ENCODE data around the gene UBE2L6. TPM values are rescaled to one million over a fixed set of nuclear protein-coding genes. Genes with fewer than 3 reads are reported as not detected.

Gene UBE2L6
- total RNA-seq, 6 experiments from 2014 or later, result 36.6 to 124 (median 58.6) TPM

DNA sequence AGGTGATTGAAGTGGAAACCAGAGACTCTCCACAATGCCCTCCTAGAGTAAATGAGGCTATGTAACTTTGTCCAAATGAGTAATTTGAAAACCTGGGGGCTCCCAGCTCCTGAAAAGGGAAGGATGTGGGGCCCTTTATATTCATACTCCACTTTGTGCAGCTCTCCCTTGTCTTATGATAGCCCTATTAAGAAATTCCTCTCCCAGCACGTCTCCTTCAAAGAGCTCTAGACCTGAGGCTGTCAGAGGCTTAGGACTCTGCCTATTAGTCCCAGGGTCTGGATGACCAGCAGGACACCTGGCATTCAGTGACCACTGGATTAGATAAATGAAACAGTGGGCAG, 54.0 kb downstream of the UBE2L6 start:
- ATAC-seq, result no peak
- Histone ChIP-seq H3K27ac (peak overlapping the region in 1 of 3 donors; percentile 85), H3K4me3 (peak overlapping the region; percentile 94 to 99 (median 97))

DNA sequence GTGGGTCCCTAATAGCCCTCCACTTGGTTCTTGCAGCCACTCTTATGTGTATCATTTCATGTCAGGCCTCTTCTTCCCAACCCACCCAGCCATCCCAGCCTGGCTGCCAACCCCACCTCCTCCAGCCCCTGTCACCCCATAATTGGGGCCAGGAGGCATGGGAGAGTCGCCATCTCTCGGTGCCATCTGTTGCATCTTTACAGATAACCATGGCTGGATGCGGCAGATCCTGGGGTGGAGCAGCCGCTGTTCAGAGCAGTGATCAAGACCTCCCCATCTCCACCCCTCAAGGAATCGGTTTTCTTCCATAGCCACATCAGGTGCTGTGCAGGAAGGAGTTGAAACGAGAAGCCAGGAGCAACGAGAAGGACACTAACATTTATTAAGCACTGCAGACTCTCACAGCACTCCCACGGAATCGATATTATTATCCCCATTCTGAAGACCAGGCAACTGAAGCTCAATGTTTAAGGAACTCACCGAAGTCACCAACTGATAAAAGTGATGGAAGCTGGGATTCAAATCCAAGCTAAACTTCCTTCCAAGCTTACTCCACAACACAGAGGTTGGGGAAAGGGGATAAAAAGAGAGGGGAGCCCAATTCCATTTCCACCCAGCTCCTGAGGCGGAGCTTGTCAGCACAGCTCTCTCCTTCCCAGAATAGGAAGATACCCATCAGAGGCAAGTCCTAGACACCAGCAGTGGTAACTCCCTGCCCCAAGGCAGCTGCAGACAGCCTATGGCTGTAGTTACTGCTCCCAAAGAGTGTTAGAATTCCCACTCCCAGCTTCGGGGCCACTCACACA, 54.6 kb downstream of the UBE2L6 start:
- Histone ChIP-seq H3K27ac (no peak overlapping the region), H3K27me3 (no peaks in the 10 kb centered on the region), H3K36me3 (peaks cover 0 to 8% (median 0%) of the 10 kb centered on the region in 4 donors), H3K9me3 (no peaks in the 10 kb centered on the region), H3K4me1 (peaks cover 0 to 23% (median 6%) of the 10 kb centered on the region in 4 donors), H3K4me3 (peak overlapping the region in 2 of 3 donors; percentile 97 to 99)
- ATAC-seq (no peak), DNase-seq (no peak)
- intact Hi-C loops (cut with DNase I), result no loop called here
- no peak for TF ChIP-seq POLR2A (IDR thresholded peaks at IDR 0.05)
- no peak for TF ChIP-seq CTCF (IDR thresholded peaks at IDR 0.05)
- WGBS (ENCODE audit: insufficient coverage, low coverage, low lambda C conversion rate, missing lambda C conversion rate), result 44% methylated on average over 5 of the region's 12 CpGs

More for the DNA sequence above, 54.0 kb downstream of the UBE2L6 start:
- no peak for DNase-seq
- WGBS (ENCODE audit: insufficient coverage, low coverage, low lambda C conversion rate, missing lambda C conversion rate), result 33% methylated on average over 1 of the region's 1 CpG
- Histone ChIP-seq H3K27me3 (no peaks in the 10 kb centered on the region), H3K36me3 (peaks cover 0 to 8% (median 0%) of the 10 kb centered on the region in 4 donors), H3K4me1 (peaks cover 0 to 21% (median 6%) of the 10 kb centered on the region in 4 donors), H3K9me3 (no peaks in the 10 kb centered on the region)
- intact Hi-C loops (cut with DNase I), result no loop called here
- no peak for TF ChIP-seq POLR2A (IDR thresholded peaks at IDR 0.05)

GRCh38 chr11:57511741-57512430, 55.6 kb downstream of the UBE2L6 start:
- Histone ChIP-seq H3K36me3 (peaks cover 0 to 15% (median 3%) of the 10 kb centered on the region in 4 donors), H3K4me3 (no peak overlapping the region), H3K9me3 (no peaks in the 10 kb centered on the region), H3K27ac (no peak overlapping the region), H3K4me1 (peaks cover 0 to 23% (median 6%) of the 10 kb centered on the region in 4 donors), H3K27me3 (no peaks in the 10 kb centered on the region)
- intact Hi-C loops (cut with DNase I), result no loop called here
- DNase-seq (no peak), ATAC-seq (no peak)
- TF ChIP-seq POLR2A (IDR thresholded peaks at IDR 0.05), result no peak
- TF ChIP-seq CTCF (IDR thresholded peaks at IDR 0.05), result no peak
- WGBS (ENCODE audit: insufficient coverage, low coverage, low lambda C conversion rate, missing lambda C conversion rate), result 82% methylated on average over 6 of the region's 6 CpGs

- peak; percentile 22 to 69 (median 48) for ATAC-seq
- TF ChIP-seq POLR2A (IDR thresholded peaks at IDR 0.05) (no peak), CTCF (IDR thresholded peaks at IDR 0.05) (no peak)
- H3K4me3 ChIP-seq, result no peak overlapping the region
- WGBS (ENCODE audit: insufficient coverage, low coverage, low lambda C conversion rate, missing lambda C conversion rate), result 61% methylated on average over 7 of the region's 7 CpGs
- peak overlapping the region in 1 of 3 donors; percentile 40 for H3K27ac ChIP-seq
- H3K9me3 ChIP-seq, result no peaks in the 10 kb centered on the region
- intact Hi-C loops (cut with DNase I), result no loop called here
- DNase-seq, result no peak
- peaks cover 0 to 37% (median 10%) of the 10 kb centered on the region in 4 donors for H3K4me1 ChIP-seq
- H3K36me3 ChIP-seq, result peaks cover 0 to 28% (median 14%) of the 10 kb centered on the region in 4 donors
- no peaks in the 10 kb centered on the region for H3K27me3 ChIP-seq
Observed at GRCh38 chr11:57508341-57509170, 58.9 kb downstream of the UBE2L6 start.
